Measurements from ENCODE around the gene PNLDC1.
"Not testable (repeated sequence)": the region's sequence is repeated elsewhere in the genome, so short reads cannot be mapped to it uniquely, and the experiment has no call there.

Gene PNLDC1

GRCh38 chr6:159788753-159789376, 11.2 kb upstream of the PNLDC1 start:
- peak; percentile 66 for DNase-seq

DNA sequence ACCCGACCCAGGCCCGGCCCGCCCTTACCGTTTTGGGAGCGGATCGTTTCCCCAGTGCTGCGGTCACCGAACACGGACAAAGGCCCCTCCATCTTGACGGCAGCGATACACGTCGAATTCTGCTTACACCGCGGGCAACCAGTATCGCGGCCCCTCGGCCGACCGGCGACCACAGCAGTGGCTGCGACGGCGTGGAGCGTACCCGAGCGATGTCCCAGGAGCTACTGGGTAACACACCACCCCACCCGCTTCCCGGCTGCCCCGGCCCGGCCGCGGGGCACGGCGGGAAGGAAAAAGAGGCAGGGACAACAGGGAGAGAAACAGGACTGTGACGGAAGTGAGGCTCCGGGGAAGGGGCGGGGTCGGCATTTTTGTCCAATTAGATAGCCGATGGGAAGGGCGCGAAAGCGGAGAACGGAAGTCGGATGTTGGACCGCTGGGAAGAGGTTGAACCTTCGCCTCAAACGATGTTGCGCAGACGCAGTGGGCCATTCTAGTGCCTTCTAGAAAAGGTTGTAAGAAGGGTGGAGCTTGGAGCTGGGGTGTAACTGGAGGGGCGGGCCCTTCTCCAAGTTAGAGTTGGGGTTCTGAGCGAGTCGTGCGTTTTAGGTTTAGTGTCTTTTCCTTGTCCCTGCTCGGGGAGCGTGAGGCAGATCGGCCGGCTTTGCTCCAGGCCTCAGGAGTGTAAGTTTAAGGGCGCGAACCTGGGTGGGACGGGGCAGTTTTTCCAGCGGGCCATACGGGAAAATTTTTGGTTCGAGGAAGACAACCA, 10.5 kb upstream of the PNLDC1 start, which contains the start of gene TCP1:
TCP1 (minus strand) TSS at position 226 of the 772 bp plus-strand sequence; CDS start at position 92, 134 bp downstream.
- DNase-seq: peak; percentile 100

- peak; percentile 98 for DNase-seq
Measured at GRCh38 chr6:159790149-159790955, 9.7 kb upstream of the PNLDC1 start, which contains the start of gene MRPL18. MRPL18 (plus strand) TSS chr6:159790467; CDS start chr6:159790588, 121 bp downstream.

DNA sequence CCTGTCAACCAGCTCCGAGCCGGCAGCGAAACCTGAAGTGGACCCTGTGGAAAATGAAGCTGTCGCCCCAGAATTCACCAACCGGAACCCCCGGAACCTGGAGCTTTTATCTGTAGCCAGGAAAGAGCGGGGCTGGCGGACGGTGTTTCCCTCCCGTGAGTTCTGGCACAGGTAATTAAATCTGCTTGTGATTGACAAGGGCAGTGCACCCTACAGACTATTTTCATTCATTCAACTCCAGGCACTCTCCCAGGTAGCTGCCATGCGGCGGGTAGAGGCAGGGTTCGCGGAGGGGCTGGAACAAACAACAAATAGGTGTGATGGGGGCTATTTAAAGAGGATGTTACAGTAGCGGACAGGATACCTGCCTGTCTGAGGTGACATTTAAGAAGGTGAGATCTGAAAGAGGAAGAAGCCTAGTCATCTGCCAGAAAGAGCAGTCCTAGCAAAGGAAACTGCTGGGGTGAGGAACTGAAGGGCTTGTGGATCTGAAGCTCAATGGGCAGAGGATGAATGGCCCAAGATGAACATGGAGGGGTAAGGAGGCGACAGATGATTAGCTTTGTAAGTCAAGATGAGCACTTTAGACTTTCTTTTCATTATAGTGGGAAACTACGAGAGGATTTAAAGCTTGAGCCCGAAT, 9.0 kb upstream of the PNLDC1 start:
- peak; percentile 37 for DNase-seq

- not testable (repeated sequence) for DNase-seq
Measured at GRCh38 chr6:159794976-159795375, 5.1 kb upstream of the PNLDC1 start.

GRCh38 chr6:159797554-159797953, 2.5 kb upstream of the PNLDC1 start:
- no peak for DNase-seq

DNA sequence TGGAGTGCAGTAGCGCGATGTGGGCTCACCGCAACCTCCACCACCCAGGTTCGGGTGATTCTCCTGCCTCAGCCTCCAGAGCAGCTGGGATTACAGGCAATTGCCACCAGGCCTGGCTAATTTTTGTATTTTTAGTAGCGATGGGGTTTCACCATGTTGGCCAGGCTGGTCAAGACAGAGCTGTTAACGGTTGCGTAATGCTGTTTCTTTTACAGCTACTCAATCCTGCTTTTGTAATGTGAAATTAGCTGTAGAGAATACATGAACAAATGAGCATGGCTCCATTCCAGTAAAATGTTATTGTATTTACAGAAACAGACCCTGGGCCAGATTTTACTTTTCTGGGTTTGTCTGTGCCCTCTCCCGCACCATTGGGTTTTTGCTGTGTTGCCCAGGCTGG, 1.9 kb downstream of the PNLDC1 start:
- DNase-seq: no peak

- DNase-seq: no peak
Measured at GRCh38 chr6:159804504-159804903, 4.4 kb downstream of the PNLDC1 start.

GRCh38 chr6:159805440-159806020, 5.5 kb downstream of the PNLDC1 start:
- no peak for DNase-seq

GRCh38 chr6:159806021-159806458, 6.0 kb downstream of the PNLDC1 start:
- no peak for DNase-seq

- DNase-seq: no peak
Measured at GRCh38 chr6:159807150-159807858, 7.2 kb downstream of the PNLDC1 start.

DNA sequence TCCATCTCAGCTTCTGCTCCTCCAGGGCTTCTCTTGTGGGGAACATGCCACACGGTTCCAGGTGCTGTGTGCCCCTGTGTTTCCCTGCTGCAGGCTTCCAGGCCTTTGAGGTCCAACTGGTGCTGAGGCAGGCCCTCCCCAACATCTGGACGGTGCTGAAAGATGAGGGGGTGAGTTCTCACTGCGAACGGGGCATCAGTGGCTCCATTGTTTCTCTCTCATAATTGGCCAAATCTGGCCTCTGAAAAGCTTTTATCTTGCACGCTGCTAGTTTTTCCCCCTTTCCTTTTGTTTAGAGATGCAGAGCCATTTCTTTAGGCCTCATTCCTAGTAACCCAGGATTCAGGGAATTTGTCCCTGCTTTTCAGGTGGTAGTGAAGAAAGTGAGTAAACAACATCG, 8.6 kb downstream of the PNLDC1 start:
- no peak for DNase-seq

- DNase-seq: no peak
Measured at GRCh38 chr6:159809149-159809548, 9.1 kb downstream of the PNLDC1 start.

- no peak for DNase-seq
Measured at GRCh38 chr6:159813781-159814180, 13.7 kb downstream of the PNLDC1 start.

- no peak for DNase-seq
Measured at GRCh38 chr6:159815410-159815809, 15.3 kb downstream of the PNLDC1 start.

GRCh38 chr6:159816775-159817174, 16.7 kb downstream of the PNLDC1 start:
- not testable (repeated sequence) for DNase-seq

DNA sequence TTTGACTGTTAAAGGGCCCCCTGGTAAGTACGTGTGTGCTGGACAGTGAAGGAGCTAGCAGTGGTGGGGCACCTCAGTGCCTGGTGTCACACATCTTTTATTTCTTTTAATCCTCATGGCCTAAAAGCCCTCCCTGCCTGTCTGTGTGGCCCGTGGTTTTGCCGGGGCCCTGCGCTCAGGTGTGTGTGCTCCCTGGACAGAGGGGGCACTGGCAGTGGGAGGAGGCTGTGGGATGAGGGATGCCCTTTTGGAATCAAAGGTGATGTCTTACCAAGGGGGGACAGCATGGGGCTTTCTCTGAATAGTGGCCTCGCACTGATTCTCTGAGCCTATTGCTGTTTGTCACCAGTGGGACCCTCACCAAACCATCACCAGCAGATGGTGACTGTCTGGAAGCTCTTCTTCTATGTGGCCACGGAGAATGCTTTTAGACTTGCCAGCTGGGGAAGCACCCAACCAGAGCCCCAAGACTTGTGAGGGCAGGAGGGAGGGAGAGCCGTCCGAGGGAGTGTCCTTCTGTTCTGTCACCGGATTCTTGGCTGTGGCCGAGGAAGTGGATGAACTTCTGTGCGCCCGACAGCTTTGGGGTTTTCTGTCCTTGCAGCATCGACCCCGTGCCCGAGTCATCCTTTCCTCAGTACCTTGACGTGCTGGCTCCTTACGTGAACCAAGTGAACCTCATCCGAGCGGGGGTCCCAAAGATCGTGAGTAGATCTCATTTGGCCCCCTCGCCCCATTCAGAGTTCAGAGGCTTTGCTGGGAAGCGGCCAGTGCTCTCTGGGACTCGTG, 18.1 kb downstream of the PNLDC1 start:
- DNase-seq: no peak

GRCh38 chr6:159819098-159819497, 19.0 kb downstream of the PNLDC1 start:
- no peak for DNase-seq

DNA sequence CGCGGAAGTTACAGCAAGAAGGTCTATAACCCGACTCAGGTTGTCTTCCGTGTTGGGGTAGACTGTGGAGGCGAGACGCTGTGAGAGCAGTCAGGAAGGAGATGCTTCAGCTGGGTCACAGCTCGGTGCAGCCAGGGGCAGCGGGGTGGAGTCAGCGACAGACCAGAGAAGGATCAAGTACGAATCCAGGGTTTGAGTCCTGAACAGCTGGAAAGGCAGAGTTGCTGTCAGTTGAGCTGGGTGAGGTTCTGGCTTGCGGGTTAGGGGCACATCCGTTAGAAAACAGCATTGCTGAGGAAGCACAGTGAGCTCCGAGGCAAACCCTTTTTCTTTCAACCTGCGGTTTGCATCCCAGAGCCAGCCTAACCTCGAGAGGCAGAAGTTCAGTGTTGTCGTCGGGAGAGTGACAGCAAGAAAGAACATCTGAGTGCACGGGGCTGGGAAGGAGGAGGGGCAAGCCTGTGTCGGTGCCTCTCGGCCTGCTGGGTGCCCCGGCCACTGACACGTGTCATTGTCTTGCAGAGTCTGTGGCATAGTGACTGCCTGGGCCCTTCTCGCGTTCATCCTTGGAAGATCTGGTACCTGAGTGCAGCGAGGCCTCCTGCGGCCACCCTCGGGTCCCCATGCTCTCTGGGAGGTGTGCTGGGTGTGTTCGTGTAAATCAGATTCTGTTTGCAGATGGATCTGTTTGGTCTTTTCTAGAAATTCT, 20.0 kb downstream of the PNLDC1 start:
- DNase-seq: peak; percentile 41

GRCh38 chr6:159821122-159821521, 21.0 kb downstream of the PNLDC1 start:
- no peak for DNase-seq

Measured in femur (tissue), 1 donor.